CD14-positive monocyte (primary cell): ENCODE results near the gene C3orf18. TPM values are rescaled to one million over a fixed set of nuclear protein-coding genes. Genes with fewer than 3 reads are reported as not detected.

Experiments used
- DNase-seq, 3 donors: peaks; one replicate each; pipeline ENCODE4 v3.0.0-alpha.2; 2011 to 2022
- H2AFZ ChIP-seq: 2 replicates; pipeline ENCODE4 v1.6.0; 2012; ENCODE audit warnings: mild to moderate bottlenecking, low read depth, low read length, inconsistent platforms; ENCODE audit not compliant: insufficient read depth, poor library complexity, severe bottlenecking
- H3K27ac ChIP-seq, 2 donors: 1 replicate in 1 of 2; 2 replicates in 1 of 2; pipeline ENCODE4 v1.5.1; 2012 to 2013; ENCODE audit warnings: low read length in 2 of 2, control low read depth in 1 of 2, inconsistent platforms in 1 of 2, low read depth in 1 of 2, mild to moderate bottlenecking in 1 of 2
- H3K27me3 ChIP-seq, 2 donors: one replicate each; pipeline versions ENCODE4 v1.6.0 to v1.6.1; 2011 to 2013; ENCODE audit warnings: low read length in 2 of 2; ENCODE audit not compliant: control insufficient read depth in 2 of 2, insufficient read depth in 2 of 2
- H3K36me3 ChIP-seq, 2 donors: replicated peaks in 1 of 2; 1 replicate in 1 of 2; 2 replicates in 1 of 2; pipeline versions ENCODE4 v1.5.1 to v1.6.1; 2012 to 2013; ENCODE audit warnings: low read length in 2 of 2, control low read depth in 1 of 2, inconsistent platforms in 1 of 2, mild to moderate bottlenecking in 1 of 2; ENCODE audit not compliant: insufficient read depth in 2 of 2, control insufficient read depth in 1 of 2
- H3K4me1 ChIP-seq, 2 donors: 1 replicate in 1 of 2; 2 replicates in 1 of 2; pipeline versions ENCODE4 v1.5.1 to v1.6.1; 2012 to 2013; ENCODE audit warnings: low read length in 2 of 2, control low read depth in 1 of 2, inconsistent platforms in 1 of 2, mild to moderate bottlenecking in 1 of 2, moderate library complexity in 1 of 2; ENCODE audit not compliant: insufficient read depth in 2 of 2, control insufficient read depth in 1 of 2
- H3K4me2 ChIP-seq: replicated peaks from 2 replicates; pipeline ENCODE3; 2012; ENCODE audit warnings: low read length, moderate library complexity, mild to moderate bottlenecking; ENCODE audit not compliant: poor library complexity, severe bottlenecking; ENCODE audit errors: extremely low read depth
- H3K4me3 ChIP-seq, 3 experiments: fragments of 200-600 bp in 1 of 3; sonication (generic) in 1 of 3; replicated peaks in 1 of 3; 1 replicate in 2 of 3; 2 replicates in 1 of 3; pipeline ENCODE4 v1.5.1; 2011 to 2013; ENCODE audit warnings: low read length in 3 of 3, mild to moderate bottlenecking in 3 of 3, control low read depth in 2 of 3, low read depth in 2 of 3, inconsistent platforms in 1 of 3, moderate library complexity in 1 of 3
- H3K79me2 ChIP-seq: 2 replicates; pipeline ENCODE4 v1.6.0; 2012; ENCODE audit warnings: mild to moderate bottlenecking, control low read depth, inconsistent platforms, low read length, moderate library complexity; ENCODE audit not compliant: insufficient read depth
- H3K9ac ChIP-seq: 2 replicates; pipeline ENCODE4 v1.6.0; 2017; ENCODE audit warnings: low read length, mild to moderate bottlenecking; ENCODE audit not compliant: insufficient read depth, poor library complexity, severe bottlenecking
- H3K9me3 ChIP-seq, 2 donors: replicated peaks in 1 of 2; 1 replicate in 1 of 2; 2 replicates in 1 of 2; pipeline versions ENCODE4 v1.5.1 to v1.6.1; 2012 to 2013; ENCODE audit warnings: low read length in 2 of 2, control low read depth in 1 of 2; ENCODE audit not compliant: control insufficient read depth in 1 of 2, insufficient read depth in 1 of 2
- H4K20me1 ChIP-seq: 2 replicates; pipeline ENCODE4 v1.6.0; 2012; ENCODE audit warnings: mild to moderate bottlenecking, low read length, control low read depth, moderate library complexity; ENCODE audit not compliant: insufficient read depth
- H3K27ac Mint-ChIP-seq, 7 donors: one replicate each; pipeline ENCODE4 v1.8.0; 2020; ENCODE audit warnings: mild to moderate bottlenecking in 7 of 7, mixed read lengths in 7 of 7, moderate library complexity in 6 of 7, inconsistent platforms in 2 of 7
- H3K27me3 Mint-ChIP-seq, 3 donors: one replicate each; pipeline ENCODE4 v1.8.0; 2021 to 2022; ENCODE audit warnings: low read depth in 3 of 3, mild to moderate bottlenecking in 3 of 3, mixed read lengths in 3 of 3, moderate library complexity in 3 of 3, inconsistent platforms in 1 of 3
- H3K36me3 Mint-ChIP-seq, 2 donors: one replicate each; pipeline ENCODE4 v1.8.0; 2020; ENCODE audit warnings: mixed read lengths in 2 of 2, inconsistent platforms in 1 of 2, mild to moderate bottlenecking in 1 of 2
- H3K4me1 Mint-ChIP-seq: one replicate; pipeline ENCODE4 v1.8.0; 2020; ENCODE audit warnings: mild to moderate bottlenecking, mixed read lengths
- H3K4me3 Mint-ChIP-seq, 2 donors: one replicate each; pipeline ENCODE4 v1.8.0; 2020; ENCODE audit warnings: mild to moderate bottlenecking in 2 of 2, mixed read lengths in 2 of 2, moderate library complexity in 1 of 2
- H3K9me3 Mint-ChIP-seq, 7 donors: one replicate each; pipeline ENCODE4 v1.8.0; 2020 to 2022; ENCODE audit warnings: mixed read lengths in 7 of 7, mild to moderate bottlenecking in 6 of 7, moderate library complexity in 6 of 7, inconsistent platforms in 2 of 7
- WGBS: methylation state at CpG from one replicate; pipeline ENCODE4 v1.1.5; 2013; ENCODE audit warnings: missing lambda C conversion rate; ENCODE audit not compliant: insufficient coverage; 5-methylcytosine and 5-hydroxymethylcytosine counted together
- intact Hi-C, 2 donors: fragments of 100-400 bp; cut with micrococcal nuclease; formaldehyde crosslinking; loops; one replicate each; pipeline versions ENCODE4 v1.15.0 to v1.15.1; 2023
- polyA plus RNA-seq, 3 donors: library from polyadenylated mRNA; depleted of rRNA in 1 of 3; unstranded in 2 of 3; stranded (reverse) in 1 of 3; fragments of 300-500 nt in 2 of 3; fragments of >200 nt in 1 of 3; fragmentation: Illumina TruSeq in 2 of 3; gene quantifications; 1 replicate in 2 of 3; 2 replicates in 1 of 3; pipeline ENCODE4 v1.2.3, GENCODE V29; 2012 to 2021
- TF ChIP-seq, protein P1 (sequence below): fragments of 200-600 bp; IDR thresholded peaks from one replicate; pipeline ENCODE4 v1.8.0; 2022; ENCODE audit warnings: antibody characterized with exemption, mild to moderate bottlenecking

C3orf18 gene
- polyA plus RNA-seq, 3 donors: 0.18 to 1.5 (median 0.76) TPM

DNA sequence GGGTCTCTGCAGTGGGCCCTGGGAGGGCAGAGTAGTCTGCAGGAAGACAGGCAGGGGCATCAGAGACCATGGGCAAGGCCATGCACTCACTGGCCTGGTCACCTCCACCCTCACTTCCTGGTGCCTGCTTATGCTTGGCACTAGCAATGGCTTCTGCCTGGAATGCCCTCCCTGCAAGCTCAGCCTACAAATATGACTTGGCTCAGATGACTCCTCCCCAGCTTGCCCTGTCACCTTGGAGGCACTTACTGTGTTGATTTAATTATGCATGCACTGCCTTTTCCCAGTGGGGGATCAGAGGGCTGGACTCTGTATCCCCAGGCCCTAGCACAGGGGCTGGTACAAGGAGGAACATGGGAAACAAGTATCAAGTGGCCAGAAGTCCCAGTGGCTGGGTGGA lies 7.8 kb downstream of the C3orf18 start:
- intact Hi-C loops: no loop called here
- H3K4me3 ChIP-seq: no peak overlapping the region
- Mint-ChIP-seq H3K9me3 (peaks cover 0 to 1% (median 0%) of the 10 kb centered on the region in 7 donors), H3K27ac (no peak overlapping the region), H3K4me1 (no peaks in the 10 kb centered on the region), H3K4me3 (no peak overlapping the region), H3K27me3 (peaks cover 0 to 3% (median 2%) of the 10 kb centered on the region in 3 donors), H3K36me3 (peaks cover 0 to 1% of the 10 kb centered on the region in 2 donors)
- TF ChIP-seq, protein P1, sequence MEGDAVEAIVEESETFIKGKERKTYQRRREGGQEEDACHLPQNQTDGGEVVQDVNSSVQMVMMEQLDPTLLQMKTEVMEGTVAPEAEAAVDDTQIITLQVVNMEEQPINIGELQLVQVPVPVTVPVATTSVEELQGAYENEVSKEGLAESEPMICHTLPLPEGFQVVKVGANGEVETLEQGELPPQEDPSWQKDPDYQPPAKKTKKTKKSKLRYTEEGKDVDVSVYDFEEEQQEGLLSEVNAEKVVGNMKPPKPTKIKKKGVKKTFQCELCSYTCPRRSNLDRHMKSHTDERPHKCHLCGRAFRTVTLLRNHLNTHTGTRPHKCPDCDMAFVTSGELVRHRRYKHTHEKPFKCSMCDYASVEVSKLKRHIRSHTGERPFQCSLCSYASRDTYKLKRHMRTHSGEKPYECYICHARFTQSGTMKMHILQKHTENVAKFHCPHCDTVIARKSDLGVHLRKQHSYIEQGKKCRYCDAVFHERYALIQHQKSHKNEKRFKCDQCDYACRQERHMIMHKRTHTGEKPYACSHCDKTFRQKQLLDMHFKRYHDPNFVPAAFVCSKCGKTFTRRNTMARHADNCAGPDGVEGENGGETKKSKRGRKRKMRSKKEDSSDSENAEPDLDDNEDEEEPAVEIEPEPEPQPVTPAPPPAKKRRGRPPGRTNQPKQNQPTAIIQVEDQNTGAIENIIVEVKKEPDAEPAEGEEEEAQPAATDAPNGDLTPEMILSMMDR: no peak
- no peaks in the 10 kb centered on the region for H3K9me3 ChIP-seq
- H4K20me1 ChIP-seq: no peaks in the 10 kb centered on the region
- no peaks in the 10 kb centered on the region for H3K4me1 ChIP-seq
- no peak overlapping the region for H3K9ac ChIP-seq
- H3K27me3 ChIP-seq: no peaks in the 10 kb centered on the region
- DNase-seq: no peak
- H2AFZ ChIP-seq: no peak overlapping the region
- no peak overlapping the region for H3K27ac ChIP-seq
- no peaks in the 10 kb centered on the region for H3K36me3 ChIP-seq
- H3K4me2 ChIP-seq: no peak overlapping the region
- H3K79me2 ChIP-seq: no peaks in the 10 kb centered on the region

DNA sequence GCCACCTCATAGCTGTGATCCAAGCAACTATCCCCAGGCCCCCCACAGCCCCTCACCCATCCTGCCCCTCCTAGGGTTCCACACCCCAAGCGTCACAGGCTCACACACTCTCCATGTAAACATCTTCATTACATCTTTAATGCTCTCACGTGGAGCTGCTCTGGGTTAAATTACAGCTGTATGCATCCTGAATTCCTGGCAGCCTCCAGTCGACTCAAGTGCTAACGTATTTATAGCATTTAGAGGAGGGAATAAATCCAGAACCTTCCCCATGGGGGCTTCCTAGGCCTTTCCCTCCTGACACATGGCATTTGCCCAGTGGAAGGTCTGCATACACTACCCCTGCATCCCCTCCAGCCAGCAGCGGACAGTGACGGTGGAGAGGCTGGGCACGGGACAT lies 9.6 kb downstream of the C3orf18 start:
- no peak overlapping the region for H3K4me2 ChIP-seq

More for the DNA sequence above, 9.6 kb downstream of the C3orf18 start:
- H3K4me3 Mint-ChIP-seq: no peak overlapping the region
- Histone ChIP-seq H3K9ac (no peak overlapping the region), H3K4me3 (no peak overlapping the region), H3K27me3 (no peaks in the 10 kb centered on the region), H2AFZ (no peak overlapping the region), H3K27ac (no peak overlapping the region), H3K9me3 (no peaks in the 10 kb centered on the region), H3K79me2 (no peaks in the 10 kb centered on the region), H3K36me3 (no peaks in the 10 kb centered on the region), H3K4me1 (no peaks in the 10 kb centered on the region), H4K20me1 (no peaks in the 10 kb centered on the region)
- no peaks in the 10 kb centered on the region for H3K9me3 Mint-ChIP-seq
- peaks cover 0 to 1% (median 0%) of the 10 kb centered on the region in 3 donors for H3K27me3 Mint-ChIP-seq
- intact Hi-C loops: no loop called here
- peaks cover 0 to 1% of the 10 kb centered on the region in 2 donors for H3K36me3 Mint-ChIP-seq
- DNase-seq: no peak
- 94% methylated on average over 6 of the region's 7 CpGs for WGBS
- H3K4me1 Mint-ChIP-seq: no peaks in the 10 kb centered on the region
- no peak overlapping the region for H3K27ac Mint-ChIP-seq
- TF ChIP-seq, protein P1: no peak
